Glomerular endothelial cell (primary cell): ENCODE results near the gene HIPK2. TPM values are rescaled to one million over a fixed set of nuclear protein-coding genes. Genes with fewer than 3 reads are reported as not detected.
"Not testable (repeated sequence)": the region's sequence is repeated elsewhere in the genome, so short reads cannot be mapped to it uniquely, and the experiment has no call there.

Experiments
- DNase-seq: peaks from one replicate; pipeline ENCODE4 v3.0.0-alpha.2; 2011; ENCODE audit warnings: low read depth, low spot score; ENCODE audit errors: extremely low read depth
- total RNA-seq: library from RNA; depleted of rRNA; stranded (reverse); fragments of >200 nt; gene quantifications from 2 replicates; pipeline ENCODE4 v1.2.3, GENCODE V29; 2015

Gene HIPK2
- total RNA-seq, 1 donor from 2014 or later = 69.4 TPM

DNA sequence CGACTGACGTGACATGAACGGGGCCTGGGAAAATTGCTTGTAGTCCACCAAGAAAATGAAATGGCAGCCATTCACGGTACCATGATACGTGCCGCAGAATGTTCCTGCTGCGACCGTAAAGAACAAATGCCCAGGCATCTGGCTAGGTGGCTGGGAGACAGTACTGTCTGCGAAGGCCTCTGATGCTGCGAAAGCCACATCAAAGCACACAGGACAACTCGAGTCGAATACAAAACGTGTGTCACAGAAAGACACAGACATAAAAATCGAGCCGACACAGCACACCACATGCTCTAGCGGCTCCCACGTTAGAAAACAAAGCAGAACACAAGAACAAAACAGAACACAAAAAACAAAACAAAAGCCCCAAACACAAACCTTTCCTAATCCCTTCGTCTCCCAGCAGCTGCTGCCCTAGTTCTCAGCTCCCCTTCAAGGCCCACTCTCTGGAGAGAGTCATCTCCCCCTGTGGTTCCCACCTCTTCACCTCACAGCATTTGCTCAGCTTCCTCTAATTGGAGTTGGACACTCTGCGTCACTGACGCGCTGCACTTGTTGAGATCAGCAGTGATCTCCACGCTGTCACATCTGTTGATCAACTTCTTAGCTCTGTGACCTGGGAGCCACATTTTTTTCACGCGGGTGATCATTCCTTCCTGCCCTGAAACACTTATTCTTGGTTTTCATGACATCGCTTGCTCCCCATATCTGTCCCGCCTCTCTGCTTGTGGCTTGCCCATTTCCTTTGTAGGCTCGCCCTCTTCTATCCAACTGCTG, 142.1 kb downstream of the HIPK2 start:
- no peak for DNase-seq

DNA sequence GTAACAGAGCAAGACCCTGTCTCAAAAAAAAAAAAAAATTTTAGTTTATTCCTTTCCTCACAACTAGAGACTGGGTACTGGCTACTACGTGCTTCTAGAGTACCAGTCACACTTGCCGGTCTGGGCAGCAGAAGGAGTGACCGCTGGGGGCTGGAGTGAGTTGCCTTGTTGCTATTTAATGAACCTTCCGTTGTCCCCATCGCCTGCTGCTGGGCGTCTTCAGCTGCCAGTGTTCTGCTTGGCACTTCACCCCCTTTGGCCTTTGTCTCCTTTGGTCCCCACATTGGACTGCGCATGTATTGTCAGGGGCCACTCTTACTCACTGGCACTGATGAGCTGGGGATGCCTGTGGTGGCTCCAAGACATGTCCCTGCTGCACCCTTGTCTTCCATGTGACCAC, 143.7 kb downstream of the HIPK2 start:
- DNase-seq = no peak

DNA sequence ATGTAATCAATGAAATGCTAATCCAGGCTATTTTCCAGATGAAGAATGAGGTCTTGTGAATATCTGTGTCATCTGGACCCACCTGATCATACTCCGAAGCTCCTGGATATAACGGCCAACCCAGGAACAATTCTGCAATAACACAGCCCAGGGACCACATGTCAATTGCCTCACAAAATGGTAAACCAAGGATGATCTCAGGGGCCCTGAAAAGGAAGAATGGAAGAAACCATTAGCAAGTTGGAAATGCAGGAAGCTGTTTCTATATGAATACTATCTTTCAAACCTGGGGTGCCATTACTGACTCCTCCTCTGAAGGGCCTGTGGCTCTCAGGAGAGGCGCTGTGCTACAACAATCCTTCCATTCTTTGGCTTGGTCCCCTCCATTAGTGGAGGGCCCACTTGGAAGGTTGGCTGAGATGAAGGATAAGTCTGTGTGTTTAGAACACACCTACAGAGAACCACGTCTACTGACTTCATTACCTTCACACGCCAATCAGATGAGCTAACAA, 146.2 kb downstream of the HIPK2 start:
- no peak for DNase-seq

DNA sequence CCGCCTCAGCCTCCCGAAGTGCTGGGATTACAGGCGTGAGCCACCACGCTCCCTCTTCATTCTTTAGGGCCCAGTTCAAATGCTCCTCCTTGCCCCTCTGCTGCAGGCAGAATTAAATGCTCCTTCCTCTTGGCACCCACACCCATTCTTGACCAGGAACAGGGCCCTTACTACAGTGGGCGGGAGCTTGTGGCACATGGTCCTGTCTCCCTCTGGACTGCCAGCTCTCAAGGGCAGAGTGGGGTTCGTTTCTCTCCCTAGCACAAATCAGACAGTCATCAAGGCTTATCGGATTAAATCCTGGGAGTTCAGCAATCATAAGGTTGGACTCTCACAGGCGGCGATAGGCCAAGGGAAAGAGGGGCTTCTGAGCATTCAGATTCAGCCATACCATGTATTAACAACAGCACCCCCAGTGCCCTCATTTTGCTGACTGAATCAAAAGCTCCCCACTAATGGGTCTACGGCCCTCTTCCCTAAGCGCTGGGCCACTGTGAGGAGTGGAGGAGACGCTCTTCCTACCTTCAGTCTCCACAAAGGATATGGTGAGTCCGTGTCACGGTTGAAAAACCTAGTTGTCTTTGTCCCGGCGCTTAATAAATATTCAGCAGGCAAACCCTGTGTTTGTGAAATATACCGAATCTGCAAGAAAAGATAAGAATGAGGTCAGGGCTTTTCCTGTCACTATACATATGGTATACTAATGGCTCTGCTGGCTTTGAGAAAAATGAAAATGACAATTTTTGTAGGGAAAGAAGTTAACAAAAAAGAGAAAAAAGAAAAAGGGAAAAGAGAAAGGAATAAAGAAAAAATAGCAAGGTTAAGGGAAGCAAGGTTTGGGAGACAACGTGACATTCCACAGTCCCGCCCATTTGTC, 146.9 kb downstream of the HIPK2 start:
- no peak for DNase-seq

DNA sequence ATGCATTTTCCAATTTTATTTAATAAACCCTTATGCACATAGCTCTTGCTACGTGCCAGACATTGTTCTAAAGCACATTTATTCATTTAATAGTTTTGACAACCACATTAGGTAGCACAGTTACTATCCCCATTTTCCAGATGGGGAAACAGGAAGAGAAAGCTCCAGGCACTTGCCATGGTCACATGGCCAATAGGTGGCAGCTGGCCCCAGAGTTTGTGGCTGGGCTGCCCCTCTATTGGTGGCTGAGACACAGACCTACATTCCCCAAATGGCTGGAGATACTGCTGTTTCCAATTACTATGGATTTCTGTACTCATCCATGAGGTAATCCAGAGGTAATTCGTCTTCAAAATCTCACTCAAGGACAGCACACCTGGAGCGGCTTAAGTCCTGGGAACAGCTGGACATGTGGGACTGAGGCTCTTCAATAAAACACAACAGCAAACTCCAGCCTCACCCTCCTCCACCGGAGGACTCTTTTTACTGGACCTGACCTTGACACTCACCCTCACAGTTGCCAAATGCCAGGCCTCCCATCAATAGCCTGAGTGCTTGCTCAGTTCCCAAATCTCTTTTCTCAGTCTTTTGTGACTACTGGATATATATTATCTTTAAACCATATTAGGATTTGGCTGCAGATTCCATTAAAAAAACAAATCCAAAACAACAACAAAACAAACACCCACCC, 148.3 kb downstream of the HIPK2 start:
- no peak for DNase-seq

DNA sequence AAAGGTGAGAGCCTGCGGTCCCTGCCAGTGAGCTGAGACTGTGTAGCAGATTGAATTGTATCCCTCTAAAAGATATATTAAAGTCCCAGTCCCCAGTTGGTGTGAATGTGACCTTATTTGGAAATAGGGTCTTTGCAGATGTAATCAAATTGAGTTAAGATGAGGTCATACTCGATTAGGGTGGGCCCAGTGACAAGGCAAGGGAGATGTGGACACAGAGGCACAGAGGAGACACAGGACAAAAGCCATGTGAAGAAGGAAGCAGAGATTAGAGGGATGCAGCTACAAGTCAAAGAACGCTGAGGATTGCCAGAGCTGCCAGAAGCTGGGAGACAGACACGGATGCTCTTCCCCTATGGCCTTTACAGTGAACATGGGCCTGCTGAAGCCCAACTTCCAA, 150.0 kb downstream of the HIPK2 start:
- DNase-seq = no peak

DNA sequence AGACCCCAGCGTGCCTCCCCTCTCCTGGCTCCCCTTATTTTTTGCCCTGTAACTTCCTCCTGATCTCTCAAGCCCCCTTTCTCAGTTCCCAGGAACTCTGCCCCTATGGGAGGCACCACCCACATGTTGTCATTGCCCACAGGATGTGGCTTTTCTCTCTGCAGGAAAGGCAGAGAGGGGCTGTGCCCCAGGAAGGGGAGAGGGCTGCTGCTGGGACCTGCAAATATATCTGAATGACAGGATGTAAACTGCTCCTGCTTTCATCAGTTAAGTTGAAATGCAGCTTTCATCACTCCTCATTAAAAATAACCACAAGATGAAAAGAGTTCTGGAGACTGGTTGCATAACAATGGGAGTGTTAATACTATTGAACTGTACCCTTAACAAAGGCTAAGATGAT, 151.0 kb downstream of the HIPK2 start:
- DNase-seq = no peak

DNA sequence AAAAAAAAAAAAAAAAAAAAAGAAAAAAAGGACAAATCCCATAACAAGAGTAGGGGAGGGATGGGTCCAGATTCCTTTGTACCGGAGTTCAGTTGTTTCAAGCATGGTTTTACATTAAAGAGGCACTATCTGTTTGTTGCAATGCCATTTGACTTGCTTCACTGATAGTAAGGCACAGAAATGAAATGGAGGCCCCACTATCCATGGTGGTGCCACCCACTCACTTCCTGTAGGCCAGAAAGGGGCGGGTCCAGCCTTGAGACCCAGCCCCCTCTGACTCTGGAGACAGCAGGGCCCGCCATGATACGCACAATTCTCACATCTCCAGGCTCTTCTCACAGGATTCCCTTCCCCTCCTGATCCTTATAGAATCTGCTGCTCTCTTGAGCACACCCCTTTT, 154.3 kb downstream of the HIPK2 start:
- no peak for DNase-seq

DNA sequence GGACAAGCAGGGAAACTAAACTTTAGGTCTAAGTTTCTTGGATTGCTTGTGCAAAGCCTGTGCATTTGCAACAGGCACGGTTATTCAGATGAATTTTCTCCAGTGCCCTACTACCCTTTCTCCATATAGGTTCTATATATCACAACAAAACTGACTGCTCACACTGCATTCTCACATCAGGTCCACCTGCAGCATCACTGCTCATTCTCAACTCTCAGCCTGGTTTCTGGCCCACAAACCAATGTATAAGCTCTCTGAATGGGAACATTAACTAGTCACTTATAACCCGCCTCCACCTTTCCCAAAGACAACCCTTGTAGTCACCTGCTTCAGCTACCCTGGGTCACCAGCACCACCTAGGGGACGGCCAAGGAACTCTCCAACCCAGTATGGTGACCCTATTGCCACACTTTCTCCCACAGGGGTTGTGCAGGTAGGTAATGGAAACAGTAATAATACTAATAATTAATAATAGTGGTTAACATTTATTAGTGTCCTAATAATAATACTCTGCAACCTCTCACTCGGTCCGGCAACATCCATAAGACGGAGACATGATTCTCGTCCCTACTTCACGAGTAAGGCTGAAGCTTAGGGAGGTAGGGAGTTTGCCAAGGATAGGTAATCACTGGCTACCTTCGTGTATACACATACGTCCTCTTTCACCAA, 157.0 kb downstream of the HIPK2 start:
- DNase-seq = no peak

DNA sequence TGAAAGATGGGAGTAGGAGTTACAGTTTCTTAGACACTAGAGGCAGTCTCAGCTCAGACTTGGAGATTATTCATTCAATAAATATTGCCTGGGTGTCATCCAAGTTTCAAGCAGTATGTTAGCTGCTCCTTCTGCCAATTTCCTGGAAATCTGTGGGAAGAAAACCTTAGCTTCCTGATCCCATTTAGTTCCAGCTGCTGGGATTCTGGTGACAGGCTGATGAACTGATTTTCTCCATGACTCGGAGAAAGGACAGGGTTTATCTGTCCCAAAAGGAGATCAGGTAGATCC, 158.5 kb downstream of the HIPK2 start:
- DNase-seq = no peak

DNA sequence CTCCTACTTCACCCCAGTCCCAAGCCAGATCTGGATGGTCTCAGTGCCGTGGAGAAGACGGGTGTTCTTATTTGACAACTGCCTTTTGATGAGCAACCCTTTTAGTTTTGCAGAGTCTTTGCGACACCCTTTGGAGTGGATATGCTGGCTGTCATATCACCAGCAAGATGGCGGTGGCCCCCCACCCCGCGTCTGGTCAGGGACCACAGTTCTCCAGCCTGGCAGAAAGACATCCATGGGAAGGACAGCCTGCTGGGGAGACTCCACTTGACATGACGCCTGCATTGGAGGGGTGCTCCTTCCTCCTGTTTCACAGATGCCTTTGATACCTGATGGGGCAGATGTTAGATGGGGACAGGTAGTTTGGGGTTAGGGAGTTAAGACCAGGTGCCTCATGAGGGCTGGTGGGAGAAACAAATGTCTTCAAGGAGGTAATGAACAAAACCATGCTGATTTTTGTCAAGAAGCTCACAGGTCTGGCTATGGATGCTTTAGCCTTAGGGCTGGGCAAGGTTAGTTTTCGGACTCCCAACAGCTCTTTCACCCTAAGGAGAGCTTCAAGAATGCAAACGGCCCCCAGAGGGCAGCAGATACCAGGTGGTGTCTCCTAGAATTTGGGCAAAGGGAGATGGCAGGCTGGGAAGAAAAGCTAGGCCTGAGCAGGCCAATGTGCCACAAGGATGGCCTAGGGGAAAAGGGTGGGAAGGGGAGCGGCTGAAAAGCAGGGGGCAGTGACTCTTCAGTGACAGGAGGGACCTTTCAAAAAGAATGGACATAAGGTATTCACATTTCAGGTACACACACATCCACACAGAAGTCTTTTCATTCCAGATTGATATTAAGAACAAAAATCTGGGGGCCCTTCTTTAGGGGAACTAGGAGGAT, 159.1 kb downstream of the HIPK2 start:
- no peak for DNase-seq

DNA sequence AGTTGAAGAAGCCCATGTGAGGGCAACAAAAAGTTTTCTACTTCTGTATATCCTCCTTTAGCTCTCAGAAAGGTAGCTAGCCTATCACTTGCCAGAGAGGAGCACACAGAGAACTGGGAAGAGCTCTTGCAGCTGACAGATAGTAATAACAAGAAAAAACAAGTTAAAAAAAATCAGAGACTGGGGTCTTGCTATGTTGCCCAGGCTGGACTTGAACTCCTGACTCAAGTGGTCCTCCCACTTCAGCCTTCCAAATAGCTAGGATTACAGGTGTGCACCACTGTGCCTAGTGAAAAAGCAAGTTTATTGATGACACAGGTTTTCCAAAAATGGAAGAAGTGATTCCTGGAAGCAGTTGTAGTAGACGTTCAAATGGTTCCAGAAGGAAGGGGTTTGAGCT, 160.7 kb downstream of the HIPK2 start:
- DNase-seq = no peak

DNA sequence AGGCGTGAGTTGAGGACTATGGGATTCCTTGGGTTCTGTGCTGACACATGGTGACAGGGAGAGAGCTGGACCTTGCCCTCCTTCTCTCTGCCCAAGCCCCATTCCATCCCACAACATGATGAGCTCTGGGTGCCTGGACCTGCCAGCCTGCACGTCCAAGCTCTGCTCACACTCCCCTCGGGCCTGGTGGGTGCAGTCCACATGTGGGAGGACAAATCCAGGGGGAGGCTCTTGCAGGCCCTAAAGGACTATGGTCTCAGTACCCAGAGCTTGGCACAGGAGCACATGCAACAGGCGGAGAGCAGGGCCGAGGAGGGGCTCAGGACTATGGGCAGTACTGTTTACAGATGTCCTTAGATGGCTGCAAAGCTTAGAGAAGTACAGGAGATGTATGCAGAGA, 162.9 kb downstream of the HIPK2 start:
- DNase-seq = no peak

DNA sequence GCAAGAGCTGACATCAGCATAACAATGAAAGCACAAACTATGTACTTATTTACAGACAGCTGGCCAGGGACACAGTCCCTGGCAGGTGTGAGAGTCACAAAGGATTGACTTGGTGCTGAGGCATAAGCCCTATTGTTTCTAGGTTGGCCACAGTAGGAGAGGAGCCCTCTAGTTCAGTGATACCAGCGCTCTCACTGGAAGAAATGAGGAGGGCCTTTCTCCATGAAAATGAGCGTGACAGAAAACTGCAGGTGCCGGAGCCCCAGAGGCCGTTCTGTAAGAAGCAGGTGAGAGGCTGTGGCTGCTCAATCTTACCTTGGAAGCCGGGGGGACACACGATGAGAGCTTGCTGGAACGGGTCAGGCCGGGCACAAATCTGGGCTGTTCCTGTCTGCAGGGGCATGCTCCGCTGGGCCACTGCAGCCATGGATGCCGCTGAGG, 163.8 kb downstream of the HIPK2 start:
- no peak for DNase-seq

DNA sequence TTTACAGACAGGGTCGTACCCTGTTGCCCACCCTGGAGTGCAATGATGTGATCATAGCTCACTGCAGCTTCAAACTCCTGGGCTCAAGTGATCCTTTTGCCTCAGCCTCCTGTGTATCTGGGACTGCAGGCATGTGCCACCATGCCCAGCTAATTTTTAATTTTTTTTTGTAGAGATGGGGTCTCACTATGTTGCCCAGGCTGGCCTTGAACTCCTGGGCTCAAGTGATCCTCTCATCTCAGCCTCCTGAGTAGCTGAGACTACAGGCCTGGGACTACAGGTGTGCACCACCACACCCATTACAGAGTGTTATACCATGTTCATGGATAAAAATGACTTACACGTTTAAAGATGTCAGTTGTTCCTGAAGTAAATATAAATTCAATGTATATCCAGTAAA, 166.2 kb downstream of the HIPK2 start:
- not testable (repeated sequence) for DNase-seq

DNA sequence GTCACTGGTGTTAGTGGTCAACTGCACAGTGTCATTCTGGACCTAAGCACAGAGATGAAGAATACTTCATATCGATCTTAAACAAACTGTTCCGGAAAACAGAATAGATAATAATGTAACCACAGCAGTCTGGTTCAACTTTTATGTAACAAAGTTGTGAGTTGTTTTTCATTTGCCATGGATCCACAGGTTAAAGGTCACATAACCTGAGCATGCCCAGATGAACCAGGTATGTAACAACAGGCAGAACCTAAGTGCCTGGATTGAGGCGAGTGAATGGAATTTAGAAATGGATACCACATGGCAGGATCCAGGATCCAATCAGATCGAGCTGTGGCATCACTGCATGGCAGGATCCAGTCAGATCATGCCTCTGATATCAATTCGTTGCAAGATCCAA, 167.2 kb downstream of the HIPK2 start:
- DNase-seq = no peak

DNA sequence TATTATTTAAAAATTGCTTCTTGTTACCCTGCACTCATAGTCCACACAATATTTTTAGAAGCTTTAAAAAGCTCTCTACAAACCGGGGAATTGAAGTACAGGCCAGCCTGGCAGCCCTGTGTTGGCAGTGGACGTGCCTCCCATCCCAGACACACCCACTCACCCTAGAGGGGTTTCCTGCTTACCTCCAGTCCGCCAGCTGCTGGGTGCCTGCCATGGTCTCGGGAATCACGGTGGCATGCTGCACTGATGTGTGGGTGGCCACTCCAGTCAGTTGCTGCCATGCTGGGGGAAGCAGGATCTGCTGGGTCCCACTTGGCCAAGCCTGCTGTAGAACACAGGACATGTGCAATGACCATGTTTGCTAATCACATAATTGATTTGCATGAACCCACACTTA, 173.9 kb downstream of the HIPK2 start:
- DNase-seq = no peak

DNA sequence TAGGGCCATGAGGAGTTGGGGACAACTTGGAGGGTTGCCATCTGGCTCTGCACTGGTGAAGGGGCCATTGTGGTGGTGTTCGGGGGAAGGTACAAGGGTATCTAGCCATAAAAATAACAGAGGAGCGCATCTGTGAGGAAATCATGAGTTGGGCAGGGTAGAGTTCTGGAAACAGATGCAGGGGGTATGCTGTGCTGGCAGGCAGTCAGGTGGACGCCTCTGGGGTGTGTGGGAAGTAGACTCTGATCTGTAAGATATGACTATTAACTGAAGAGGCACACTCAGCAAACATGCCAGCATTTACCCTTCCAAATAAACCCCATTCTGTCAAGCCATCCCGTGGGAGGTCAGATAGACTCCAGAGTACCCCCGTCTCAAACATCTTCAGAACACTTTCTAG, 174.5 kb downstream of the HIPK2 start:
- no peak for DNase-seq

DNA sequence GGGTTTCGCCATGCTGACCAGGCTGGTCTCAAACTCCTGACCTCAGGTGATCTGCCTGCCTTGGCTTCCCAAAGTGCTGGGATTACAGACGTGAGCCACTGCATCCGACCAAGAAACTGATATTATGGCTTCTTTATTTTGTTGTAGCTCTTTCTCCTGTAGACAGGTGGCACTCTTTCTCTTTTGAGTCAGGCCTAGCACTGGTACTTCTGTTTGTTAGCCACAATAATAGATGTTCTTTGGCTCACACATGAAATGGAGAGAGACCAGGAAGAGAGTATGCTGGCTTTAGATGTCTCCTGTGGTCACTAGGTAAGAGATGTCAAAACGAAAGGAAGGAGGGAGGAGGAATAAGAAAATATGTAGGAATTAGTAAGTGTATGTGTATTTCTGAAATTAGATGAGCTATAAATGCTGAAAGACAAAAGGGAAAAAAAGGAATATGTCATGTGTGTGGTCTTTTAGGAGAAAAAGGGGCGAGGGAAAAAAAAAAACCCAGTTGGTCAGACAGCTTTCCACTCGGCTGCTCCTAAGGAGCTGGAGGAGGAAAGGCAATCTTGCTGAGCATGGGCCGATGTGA, 175.6 kb downstream of the HIPK2 start:
- no peak for DNase-seq

DNA sequence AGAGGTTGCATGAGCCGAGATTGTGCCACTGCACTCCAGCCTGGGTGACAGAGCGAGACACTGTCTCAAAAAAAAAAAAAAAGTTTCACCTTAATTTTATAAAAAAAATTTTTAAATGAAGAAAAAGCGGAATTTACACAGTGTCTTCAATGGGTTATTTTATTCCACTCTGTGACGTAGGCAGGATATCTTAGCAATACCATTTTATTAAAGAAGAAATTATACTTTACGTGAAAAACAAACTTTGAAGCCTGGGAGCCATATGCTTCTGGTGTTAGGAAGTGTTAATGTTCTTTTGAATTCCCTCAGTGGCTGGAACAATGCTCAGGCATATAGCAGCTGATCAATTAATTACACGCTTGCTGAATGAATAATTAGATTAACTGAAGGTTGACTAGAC, 176.6 kb downstream of the HIPK2 start:
- DNase-seq = no peak
